Upper lobe of left lung (tissue), 4 donors: ENCODE data around the gene TBC1D5.

Experiments
- EP300 ChIP-seq, 4 donors: sonication (generic); formaldehyde crosslinking; IDR thresholded peaks; one replicate each; pipeline ENCODE4 v1.5.1; 2017; ENCODE audit warnings: antibody characterized with exemption in 4 of 4, control low read depth in 2 of 4
- POLR2A ChIP-seq, 4 donors: fragments of 450-650 bp; IDR thresholded peaks; one replicate each; pipeline ENCODE4 v1.5.1; 2016 to 2017; ENCODE audit warnings: antibody characterized with exemption in 4 of 4, mild to moderate bottlenecking in 2 of 4
- POLR2AphosphoS5 ChIP-seq, 2 donors: sonication (generic); formaldehyde crosslinking; IDR thresholded peaks; one replicate each; pipeline ENCODE4 v1.5.1; 2017; ENCODE audit warnings: antibody characterized with exemption in 2 of 2
- TF ChIP-seq, protein P1 (sequence below), 6 experiments: fragments of 450-650 bp in 4 of 6; fragments of 200-600 bp in 2 of 6; sonication (generic) in 2 of 6; IDR thresholded peaks; one replicate each; pipeline ENCODE4 v1.5.1; 2016 to 2019; ENCODE audit warnings: antibody characterized with exemption in 6 of 6

DNA sequence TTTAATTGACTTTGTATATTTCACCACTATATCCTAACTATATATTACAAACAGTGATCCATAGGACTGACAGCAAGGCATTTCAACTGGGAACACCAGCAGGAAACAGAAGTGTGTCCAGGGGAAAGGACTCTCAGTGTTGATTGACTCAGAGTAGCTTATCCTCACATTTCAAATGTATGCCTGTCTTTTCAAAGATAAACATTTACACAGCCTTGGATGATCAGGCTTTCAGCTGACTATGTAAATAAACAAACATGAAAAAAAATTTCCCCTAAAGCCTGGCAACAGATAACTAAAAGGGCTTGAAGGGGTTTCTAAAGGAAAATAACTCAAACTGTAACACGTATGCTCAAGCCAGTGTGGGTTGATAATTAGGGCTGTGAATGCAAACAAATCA, 321.8 kb downstream of the TBC1D5 start:
- TF ChIP-seq, protein P1, sequence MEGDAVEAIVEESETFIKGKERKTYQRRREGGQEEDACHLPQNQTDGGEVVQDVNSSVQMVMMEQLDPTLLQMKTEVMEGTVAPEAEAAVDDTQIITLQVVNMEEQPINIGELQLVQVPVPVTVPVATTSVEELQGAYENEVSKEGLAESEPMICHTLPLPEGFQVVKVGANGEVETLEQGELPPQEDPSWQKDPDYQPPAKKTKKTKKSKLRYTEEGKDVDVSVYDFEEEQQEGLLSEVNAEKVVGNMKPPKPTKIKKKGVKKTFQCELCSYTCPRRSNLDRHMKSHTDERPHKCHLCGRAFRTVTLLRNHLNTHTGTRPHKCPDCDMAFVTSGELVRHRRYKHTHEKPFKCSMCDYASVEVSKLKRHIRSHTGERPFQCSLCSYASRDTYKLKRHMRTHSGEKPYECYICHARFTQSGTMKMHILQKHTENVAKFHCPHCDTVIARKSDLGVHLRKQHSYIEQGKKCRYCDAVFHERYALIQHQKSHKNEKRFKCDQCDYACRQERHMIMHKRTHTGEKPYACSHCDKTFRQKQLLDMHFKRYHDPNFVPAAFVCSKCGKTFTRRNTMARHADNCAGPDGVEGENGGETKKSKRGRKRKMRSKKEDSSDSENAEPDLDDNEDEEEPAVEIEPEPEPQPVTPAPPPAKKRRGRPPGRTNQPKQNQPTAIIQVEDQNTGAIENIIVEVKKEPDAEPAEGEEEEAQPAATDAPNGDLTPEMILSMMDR (IDR thresholded peaks at IDR 0.05), result no peak
- TF ChIP-seq EP300 (IDR thresholded peaks at IDR 0.05) (no peak), POLR2AphosphoS5 (IDR thresholded peaks at IDR 0.05) (no peak), POLR2A (IDR thresholded peaks at IDR 0.05) (no peak)
